ENCODE measurements around the gene CYB5R3. TPM values are rescaled to one million over a fixed set of nuclear protein-coding genes. Genes with fewer than 3 reads are reported as not detected.
"Not testable (repeated sequence)": the region's sequence is repeated elsewhere in the genome, so short reads cannot be mapped to it uniquely, and the experiment has no call there.

Gene CYB5R3
- total and polyA plus RNA-seq, 2 donors (not counting 3 experiments of a cell fraction or from before 2014, with no cell fraction given): 217 to 263 TPM

DNA sequence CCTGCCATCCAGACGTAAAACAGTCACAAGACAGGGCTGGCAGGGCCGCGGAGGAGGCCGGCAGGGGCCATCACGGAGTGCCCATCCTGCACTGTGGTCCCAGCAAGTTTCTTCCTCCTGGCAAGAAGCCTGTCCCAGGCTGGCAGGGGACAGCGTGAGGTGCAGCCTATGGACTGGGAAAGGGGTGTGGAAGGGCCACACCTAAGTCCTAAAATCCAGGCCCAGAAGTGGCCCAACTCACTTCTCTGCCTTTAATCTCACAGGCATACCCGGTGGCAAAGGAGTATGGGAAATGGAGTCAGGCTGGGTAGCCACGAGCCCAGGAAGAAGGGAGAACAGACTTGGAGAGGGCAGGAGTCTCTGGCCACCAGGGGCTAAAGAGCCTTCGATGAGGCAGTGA, 78.6 kb downstream of the CYB5R3 start:
- H2AFZ ChIP-seq (ENCODE audit: low read depth, low read length); H3K27me3 ChIP-seq (ENCODE audit: control insufficient read depth in 2 of 2, insufficient read depth in 2 of 2, low read length in 2 of 2); BruUV-seq (replicated peaks); dilution Hi-C loops (cut with MboI; ENCODE audit: extremely low pct_ligation_motif_present, low sequenced_read_pairs); H3K9me1 ChIP-seq (replicated peaks; ENCODE audit: control insufficient read depth, extremely low read depth, insufficient read depth, low read length); H3K79me2 ChIP-seq (ENCODE audit: control insufficient read depth, insufficient read depth, low read length); H3K4me2 ChIP-seq (ENCODE audit: insufficient read depth, low read length); H4K20me1 ChIP-seq (replicated peaks; ENCODE audit: control insufficient read depth, extremely low read depth, insufficient read depth, low read length); H3K36me3 ChIP-seq (ENCODE audit: control insufficient read depth in 2 of 2, extremely low read depth in 1 of 2, insufficient read depth in 2 of 2, low read length in 2 of 2); H3K4me1 ChIP-seq (ENCODE audit: control insufficient read depth, extremely low read depth, insufficient read depth, low read length); H3K9me3 ChIP-seq (replicated peaks; ENCODE audit: control insufficient read depth, insufficient read depth, low read length); H3K27ac ChIP-seq (ENCODE audit: insufficient read depth, low read depth, low read length); H3K4me3 ChIP-seq (replicated peaks in 1 of 3; ENCODE audit: insufficient read depth in 1 of 3, low read depth in 1 of 3, low read length in 3 of 3); H3K9ac ChIP-seq (replicated peaks; ENCODE audit: extremely low read depth, insufficient read depth, low read length); FAIRE-seq; POLR2A ChIA-PET; DNase-seq (ENCODE audit: low read depth, low spot score): not testable (repeated sequence)
- CTCF ChIA-PET: interaction anchor here (1.1 kb wide), 1 partner anchor 11 kb away, joined by 3 read pairs; no protein-coding TSS in a partner anchor
- intact Hi-C loops (cut with micrococcal nuclease): loop anchor here (10.0 kb wide), 1 partner anchor 1486 kb away; no protein-coding TSS in a partner anchor

DNA sequence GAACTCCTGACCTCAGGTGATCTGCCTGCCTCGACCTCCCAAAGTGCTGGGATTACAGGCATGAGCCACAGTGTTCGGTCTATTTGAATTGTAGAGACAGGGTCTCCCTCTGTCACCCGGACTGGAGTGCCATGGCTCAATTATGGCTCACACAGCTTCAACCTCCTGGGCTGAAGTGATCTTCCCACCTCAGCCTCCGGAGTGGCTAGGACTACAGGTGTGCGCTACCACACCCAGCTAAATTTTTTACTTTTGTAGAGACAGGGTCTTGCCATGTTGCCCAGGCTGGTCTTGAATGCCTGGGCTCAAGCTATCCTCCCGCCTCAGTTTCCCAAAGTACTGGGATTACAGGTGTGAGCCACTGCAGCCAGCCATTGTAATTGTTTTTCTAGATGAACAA, 81.2 kb downstream of the CYB5R3 start:
- H3K27me3 ChIP-seq (ENCODE audit: control insufficient read depth in 2 of 2, insufficient read depth in 2 of 2, low read length in 2 of 2); H3K27ac ChIP-seq (ENCODE audit: insufficient read depth, low read depth, low read length); POLR2A ChIA-PET; BruUV-seq (replicated peaks); H3K79me2 ChIP-seq (ENCODE audit: control insufficient read depth, insufficient read depth, low read length); H3K36me3 ChIP-seq (ENCODE audit: control insufficient read depth in 2 of 2, extremely low read depth in 1 of 2, insufficient read depth in 2 of 2, low read length in 2 of 2); DNase-seq (ENCODE audit: low read depth, low spot score); FAIRE-seq; H3K9me1 ChIP-seq (replicated peaks; ENCODE audit: control insufficient read depth, extremely low read depth, insufficient read depth, low read length); H3K9me3 ChIP-seq (replicated peaks; ENCODE audit: control insufficient read depth, insufficient read depth, low read length); H3K4me1 ChIP-seq (ENCODE audit: control insufficient read depth, extremely low read depth, insufficient read depth, low read length); dilution Hi-C loops (cut with MboI; ENCODE audit: extremely low pct_ligation_motif_present, low sequenced_read_pairs); H4K20me1 ChIP-seq (replicated peaks; ENCODE audit: control insufficient read depth, extremely low read depth, insufficient read depth, low read length); H3K4me2 ChIP-seq (ENCODE audit: insufficient read depth, low read length); H3K9ac ChIP-seq (replicated peaks; ENCODE audit: extremely low read depth, insufficient read depth, low read length); intact Hi-C loops (cut with micrococcal nuclease); H3K4me3 ChIP-seq (replicated peaks in 1 of 3; ENCODE audit: insufficient read depth in 1 of 3, low read depth in 1 of 3, low read length in 3 of 3); H2AFZ ChIP-seq (ENCODE audit: low read depth, low read length); CTCF ChIA-PET: not testable (repeated sequence)

Small RNA genes lying within 50 kb of the gene (small RNA-seq; reads per million reads assigned to genes)
- not detected for gene RNU6-513P (ENCODE audit: insufficient read depth, insufficient read length, low read depth, low replicate concordance)

Other genes starting within 250 kb of the CYB5R3 start
- not detected in 2 replicates for gene NFAM1, start 217.0 kb downstream of the CYB5R3 start, total RNA-seq
- not detected in 2 replicates for gene NFAM1, start 217.0 kb downstream of the CYB5R3 start, polyA plus RNA-seq
- gene RRP7A, start 129.6 kb downstream of the CYB5R3 start, total RNA-seq: 61.9 and 83.7 TPM in 2 replicates
- 34.4 and 35.3 TPM in 2 replicates for gene RRP7A, start 129.6 kb downstream of the CYB5R3 start, polyA plus RNA-seq
- gene SERHL2, start 95.4 kb downstream of the CYB5R3 start, total RNA-seq: 0.76 and 0.80 TPM in 2 replicates
- 2.0 and 2.3 TPM in 2 replicates for gene SERHL2, start 95.4 kb downstream of the CYB5R3 start, polyA plus RNA-seq
- 46.6 and 60.4 TPM in 2 replicates for gene POLDIP3, start 34.5 kb downstream of the CYB5R3 start, total RNA-seq
- 29.3 and 29.5 TPM in 2 replicates for gene POLDIP3, start 34.5 kb downstream of the CYB5R3 start, polyA plus RNA-seq
- 1.0 and 1.2 TPM in 2 replicates for gene ATP5MGL, start 8.8 kb downstream of the CYB5R3 start, total RNA-seq
- 0.11 TPM in 1 of 2 replicates, not detected in the other for gene ATP5MGL, start 8.8 kb downstream of the CYB5R3 start, polyA plus RNA-seq
- 18.8 and 20.7 TPM in 2 replicates for gene A4GALT, start 71.5 kb upstream of the CYB5R3 start, total RNA-seq
- 5.4 and 8.7 TPM in 2 replicates for gene A4GALT, start 71.5 kb upstream of the CYB5R3 start, polyA plus RNA-seq
- gene ARFGAP3, start 207.9 kb upstream of the CYB5R3 start, total RNA-seq: 33.4 and 40.2 TPM in 2 replicates
- gene ARFGAP3, start 207.9 kb upstream of the CYB5R3 start, polyA plus RNA-seq: 23.6 and 29.1 TPM in 2 replicates

Measured in endothelial cell of umbilical vein (primary cell).